Right lobe of liver (tissue), 6 donors: ENCODE measurements around the gene CASQ2. TPM values are rescaled to one million over a fixed set of nuclear protein-coding genes. Genes with fewer than 3 reads are reported as not detected.

ENCODE experiments used
- ATAC-seq, 4 donors: fragments of 200-7000 bp; cut with Tn5 transposase; one replicate each; pipeline ENCODE4 v1.9.1; 2020; ENCODE audit warnings: mild to moderate bottlenecking in 4 of 4, moderate library complexity in 4 of 4
- DNase-seq, 3 donors: peaks; one replicate each; pipeline ENCODE4 v3.0.0-alpha.2; 2020
- H3K27ac ChIP-seq, 3 donors: fragments of 200-600 bp; one replicate each; pipeline ENCODE4 v1.8.0; 2022
- H3K27me3 ChIP-seq, 2 donors: fragments of 200-600 bp; one replicate each; pipeline ENCODE4 v1.8.0; 2022
- H3K36me3 ChIP-seq, 4 donors: fragments of 200-600 bp; sonication (generic) in 1 of 4; one replicate each; pipeline versions ENCODE4 v1.5.1 to v1.8.0; 2017 to 2022; ENCODE audit warnings: control low read depth in 1 of 4
- H3K4me1 ChIP-seq, 4 donors: fragments of 200-600 bp; sonication (generic) in 1 of 4; one replicate each; pipeline versions ENCODE4 v1.5.1 to v1.8.0; 2017 to 2022; ENCODE audit warnings: control low read depth in 1 of 4
- H3K4me3 ChIP-seq, 3 donors: fragments of 200-600 bp; one replicate each; pipeline ENCODE4 v1.8.0; 2022
- H3K9me3 ChIP-seq, 4 donors: fragments of 200-600 bp; sonication (generic) in 1 of 4; one replicate each; pipeline versions ENCODE4 v1.5.1 to v1.8.0; 2017 to 2022; ENCODE audit warnings: control low read depth in 1 of 4
- POLR2A ChIP-seq: fragments of 450-650 bp; IDR thresholded peaks from one replicate; pipeline ENCODE4 v1.6.1; 2017; ENCODE audit warnings: antibody characterized with exemption, mild to moderate bottlenecking
- WGBS: methylation state at CpG from one replicate; pipeline ENCODE4 v1.1.6; 2018; ENCODE audit warnings: low coverage, low lambda C conversion rate; ENCODE audit not compliant: insufficient coverage; ENCODE audit errors: missing lambda C conversion rate; 5-methylcytosine and 5-hydroxymethylcytosine counted together
- intact Hi-C, 2 donors: fragments of 100-400 bp; cut with DNase I; formaldehyde crosslinking; loops; one replicate each; pipeline versions ENCODE4 v1.11.2 to v1.14.1; 2022
- total RNA-seq, 6 experiments: library from RNA; depleted of rRNA in 2 of 6; stranded (reverse); fragments of >200 nt in 2 of 6; fragmentation: NEBNext Ultra II Directional in 3 of 6; extraction: Animal tissue kit (Norgen Biotek cat#: 25700) in 3 of 6; gene quantifications; one replicate each; pipeline versions ENCODE4 v1.1.0 to v1.2.4, GENCODE V29; 2016 to 2023
- TF ChIP-seq, protein P1 (sequence below), 4 donors: fragments of 200-600 bp in 3 of 4; fragments of 450-650 bp in 1 of 4; IDR thresholded peaks; one replicate each; pipeline versions ENCODE4 v1.5.1 to v1.8.0; 2016 to 2022; ENCODE audit warnings: antibody characterized with exemption in 4 of 4, mild to moderate bottlenecking in 2 of 4
- donor health status: DM: no; HTN: yes; CAD: no.
- donor health status: DM: no; HTN: no; CAD: no.
- donor health status: DM: no; HTN: no; CAD: no.
- donor health status: DM: no; HTN: yes; CAD: no.
- donor health status: DM: no; HTN: yes; CAD: no.

Gene CASQ2
- total RNA-seq, 6 experiments from 2014 or later = 0.09 to 0.44 (median 0.21) TPM; not detected in 2

- 68% methylated on average over 3 of the region's 7 CpGs for WGBS
- no peaks in the 10 kb centered on the region for H3K4me1 ChIP-seq
- H3K27me3 ChIP-seq = no peaks in the 10 kb centered on the region
- no peak overlapping the region for H3K27ac ChIP-seq
- DNase-seq (no peak), ATAC-seq (no peak)
- no peak overlapping the region for H3K4me3 ChIP-seq
- TF ChIP-seq POLR2A = no peak
- TF ChIP-seq, protein P1, sequence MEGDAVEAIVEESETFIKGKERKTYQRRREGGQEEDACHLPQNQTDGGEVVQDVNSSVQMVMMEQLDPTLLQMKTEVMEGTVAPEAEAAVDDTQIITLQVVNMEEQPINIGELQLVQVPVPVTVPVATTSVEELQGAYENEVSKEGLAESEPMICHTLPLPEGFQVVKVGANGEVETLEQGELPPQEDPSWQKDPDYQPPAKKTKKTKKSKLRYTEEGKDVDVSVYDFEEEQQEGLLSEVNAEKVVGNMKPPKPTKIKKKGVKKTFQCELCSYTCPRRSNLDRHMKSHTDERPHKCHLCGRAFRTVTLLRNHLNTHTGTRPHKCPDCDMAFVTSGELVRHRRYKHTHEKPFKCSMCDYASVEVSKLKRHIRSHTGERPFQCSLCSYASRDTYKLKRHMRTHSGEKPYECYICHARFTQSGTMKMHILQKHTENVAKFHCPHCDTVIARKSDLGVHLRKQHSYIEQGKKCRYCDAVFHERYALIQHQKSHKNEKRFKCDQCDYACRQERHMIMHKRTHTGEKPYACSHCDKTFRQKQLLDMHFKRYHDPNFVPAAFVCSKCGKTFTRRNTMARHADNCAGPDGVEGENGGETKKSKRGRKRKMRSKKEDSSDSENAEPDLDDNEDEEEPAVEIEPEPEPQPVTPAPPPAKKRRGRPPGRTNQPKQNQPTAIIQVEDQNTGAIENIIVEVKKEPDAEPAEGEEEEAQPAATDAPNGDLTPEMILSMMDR (IDR thresholded peaks at IDR 0.05) = no peak
- no peaks in the 10 kb centered on the region for H3K9me3 ChIP-seq
- no peaks in the 10 kb centered on the region for H3K36me3 ChIP-seq
- intact Hi-C loops = no loop called here
Measured at GRCh38 chr1:115676498-115677181, 91.9 kb downstream of the CASQ2 start.

GRCh38 chr1:115672224-115673009 is 96.1 kb downstream of the CASQ2 start:
- Histone ChIP-seq H3K4me1 (no peaks in the 10 kb centered on the region), H3K4me3 (no peak overlapping the region), H3K36me3 (peaks cover 0 to 3% (median 0%) of the 10 kb centered on the region in 4 donors), H3K27ac (no peak overlapping the region), H3K27me3 (no peaks in the 10 kb centered on the region), H3K9me3 (no peaks in the 10 kb centered on the region)
- 98% methylated on average over 6 of the region's 13 CpGs for WGBS
- intact Hi-C loops = no loop called here
- ATAC-seq (no peak), DNase-seq (no peak)
- no peak for TF ChIP-seq POLR2A
- TF ChIP-seq, protein P1 (IDR thresholded peaks at IDR 0.05) = no peak

DNA sequence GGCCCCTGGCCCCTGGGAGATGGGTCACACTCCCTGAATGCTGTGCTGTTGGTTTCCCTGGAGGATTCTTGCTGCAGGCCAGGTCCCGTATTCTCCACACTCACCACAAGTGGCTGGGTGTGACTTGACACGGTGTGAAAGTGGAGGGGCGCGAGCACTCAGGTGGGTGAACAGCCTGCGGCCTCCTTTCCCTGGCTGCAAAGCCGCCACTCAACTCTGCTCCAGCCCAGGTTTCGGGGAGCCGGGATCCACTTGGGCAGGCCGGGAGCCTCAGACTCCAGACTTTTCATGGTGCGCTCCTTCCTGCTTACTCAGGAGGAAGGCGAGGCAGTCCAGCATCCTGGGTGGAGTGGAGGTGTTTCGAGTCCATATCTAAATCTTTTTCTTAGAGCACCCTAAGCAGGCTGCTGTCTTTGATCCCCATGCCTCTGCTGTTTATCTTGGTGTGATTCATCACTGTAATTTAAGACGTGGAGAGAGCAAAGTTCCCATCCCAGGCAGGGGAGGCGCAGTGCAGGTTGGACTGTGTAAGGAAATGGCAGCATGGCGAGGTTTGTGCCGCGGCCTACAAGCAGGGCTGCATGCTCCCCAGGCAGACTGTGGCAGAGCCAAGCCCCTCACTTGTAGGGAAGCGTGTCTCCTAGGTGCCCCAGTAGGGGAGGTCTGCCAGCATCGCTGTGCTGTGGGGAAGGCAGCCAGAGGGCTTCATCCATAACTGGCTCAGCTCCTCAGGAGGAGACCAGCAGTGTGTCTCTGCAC is 97.2 kb downstream of the CASQ2 start:
- intact Hi-C loops = no loop called here
- Histone ChIP-seq H3K36me3 (peaks cover 0 to 3% (median 0%) of the 10 kb centered on the region in 4 donors), H3K4me1 (no peaks in the 10 kb centered on the region), H3K27ac (no peak overlapping the region), H3K4me3 (no peak overlapping the region), H3K27me3 (no peaks in the 10 kb centered on the region), H3K9me3 (no peaks in the 10 kb centered on the region)
- ATAC-seq = peak in 1 of 4 donors; percentile 18
- WGBS = 100% methylated on average over 3 of the region's 19 CpGs
- TF ChIP-seq POLR2A = no peak
- TF ChIP-seq, protein P1 (IDR thresholded peaks at IDR 0.05) = no peak
- no peak for DNase-seq

DNA sequence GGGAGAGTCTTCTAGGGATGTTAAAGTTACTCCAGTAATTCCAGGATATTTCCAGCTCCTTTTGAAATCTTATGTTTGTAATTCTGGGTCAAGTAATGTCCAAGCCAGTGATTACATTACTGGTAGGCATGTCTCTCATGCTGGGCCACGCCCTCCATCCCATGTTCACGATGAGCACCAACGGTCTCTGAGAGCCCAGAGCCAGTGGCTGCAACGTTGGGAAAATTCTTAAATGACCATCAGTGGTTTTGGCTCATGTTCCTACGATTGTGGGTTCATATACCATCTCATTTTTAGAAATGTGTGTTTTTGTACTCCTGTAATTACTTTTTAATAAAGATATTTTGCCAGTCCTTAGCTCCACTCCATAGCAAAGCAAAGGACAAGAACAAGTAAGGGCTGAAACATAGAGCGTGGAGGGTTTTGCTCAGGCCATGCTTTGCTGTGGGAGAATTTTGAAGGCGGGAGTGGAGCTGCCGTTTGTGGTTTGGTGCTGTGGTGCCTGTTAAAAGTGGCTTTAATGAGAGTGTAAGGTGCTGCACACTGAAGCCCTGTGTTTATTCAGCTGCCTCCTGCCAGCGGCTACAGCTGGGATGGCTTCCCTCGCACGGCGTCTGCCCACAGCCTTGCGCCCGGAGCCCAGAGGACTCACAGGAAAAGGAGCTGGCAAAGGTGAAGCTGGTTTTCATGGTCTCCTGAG is 97.9 kb downstream of the CASQ2 start:
- no peaks in the 10 kb centered on the region for H3K4me1 ChIP-seq
- ATAC-seq (no peak), DNase-seq (no peak)
- 71% methylated on average over 9 of the region's 14 CpGs for WGBS
- H3K36me3 ChIP-seq = peaks cover 0 to 3% (median under 1%) of the 10 kb centered on the region in 4 donors
- TF ChIP-seq, protein P1 (IDR thresholded peaks at IDR 0.05) = no peak
- TF ChIP-seq POLR2A = no peak
- intact Hi-C loops = no loop called here
- no peak overlapping the region for H3K27ac ChIP-seq
- H3K27me3 ChIP-seq = no peaks in the 10 kb centered on the region
- H3K4me3 ChIP-seq = no peak overlapping the region
- H3K9me3 ChIP-seq = no peaks in the 10 kb centered on the region
